Endothelial cell of umbilical vein (primary cell): ENCODE results near the gene SHISA9. TPM values are rescaled to one million over a fixed set of nuclear protein-coding genes. Genes with fewer than 3 reads are reported as not detected.

ENCODE experiments used
- BruUV-seq: library from RNA; stranded (reverse); fragments of 400-500 nt; replicated peaks from 2 replicates; lab custom pipeline; 2021; lab: Mats Ljungman, UMichigan
- CTCF ChIA-PET: fragments of 300-600, 350-600 bp; sonication (Branson Sonifier 250); formaldehyde crosslinking; loops from one replicate; lab custom pipeline; 2021; ENCODE audit warnings: antibody characterized with exemption, inconsistent platforms; lab: Charles Lee
- POLR2A ChIA-PET: fragments of 300-600, 350-600 bp; sonication (Branson Sonifier 250); formaldehyde crosslinking; loops from one replicate; lab custom pipeline; 2021; ENCODE audit warnings: antibody characterized with exemption, inconsistent platforms; lab: Charles Lee
- DNase-seq: peaks from one replicate; pipeline ENCODE4 v3.0.0-alpha.2; 2011; ENCODE audit warnings: low read depth, low spot score
- FAIRE-seq: peaks from 2 replicates; lab custom pipeline; 2011; peaks lifted over from hg19 to GRCh38; lab: Jason Lieb, UNC
- H2AFZ ChIP-seq: 2 replicates; pipeline ENCODE4 v1.6.0; 2012; ENCODE audit warnings: low read depth, low read length, control low read depth, inconsistent platforms
- H3K27ac ChIP-seq: 2 replicates; pipeline ENCODE4 v1.5.1; 2011; ENCODE audit warnings: low read depth, mild to moderate bottlenecking, control low read depth, low read length, moderate library complexity; ENCODE audit not compliant: insufficient read depth
- H3K27me3 ChIP-seq, 2 experiments: 2 replicates each; pipeline versions ENCODE4 v1.6.0 to v1.6.1; 2011; ENCODE audit warnings: low read length in 2 of 2, mixed read lengths in 1 of 2; ENCODE audit not compliant: control insufficient read depth in 2 of 2, insufficient read depth in 2 of 2
- H3K36me3 ChIP-seq, 2 experiments: 2 replicates in 1 of 2; 3 replicates in 1 of 2; pipeline ENCODE4 v1.5.1; 2011; ENCODE audit warnings: low read length in 2 of 2, mild to moderate bottlenecking in 1 of 2, moderate library complexity in 1 of 2; ENCODE audit not compliant: control insufficient read depth in 2 of 2, insufficient read depth in 2 of 2; ENCODE audit errors: extremely low read depth in 1 of 2
- H3K4me1 ChIP-seq: 3 replicates; pipeline ENCODE4 v1.5.1; 2011; ENCODE audit warnings: mild to moderate bottlenecking, low read length; ENCODE audit not compliant: control insufficient read depth, insufficient read depth; ENCODE audit errors: extremely low read depth
- H3K4me2 ChIP-seq: 2 replicates; pipeline ENCODE4 v1.6.1; 2011; ENCODE audit warnings: low read length, control low read depth, mixed read lengths; ENCODE audit not compliant: insufficient read depth
- H3K4me3 ChIP-seq, 3 experiments: fragments of 200-600 bp in 1 of 3; sonication (generic), shearing (Covaris generic) in 1 of 3; replicated peaks in 1 of 3; 2 replicates each; pipeline ENCODE4 v1.5.1; 2011 to 2016; ENCODE audit warnings: control low read depth in 3 of 3, low read length in 3 of 3, mild to moderate bottlenecking in 2 of 3, inconsistent platforms in 1 of 3, low read depth in 1 of 3, moderate library complexity in 1 of 3; ENCODE audit not compliant: insufficient read depth in 1 of 3
- H3K79me2 ChIP-seq: 2 replicates; pipeline ENCODE4 v1.6.0; 2012; ENCODE audit warnings: low read length, inconsistent platforms; ENCODE audit not compliant: control insufficient read depth, insufficient read depth
- H3K9ac ChIP-seq: replicated peaks from 2 replicates; pipeline ENCODE3; 2011; ENCODE audit warnings: low read length, control low read depth; ENCODE audit not compliant: insufficient read depth; ENCODE audit errors: extremely low read depth
- H3K9me1 ChIP-seq: replicated peaks from 3 replicates; pipeline ENCODE4 v1.6.0; 2011; ENCODE audit warnings: mild to moderate bottlenecking, low read length; ENCODE audit not compliant: control insufficient read depth, insufficient read depth; ENCODE audit errors: extremely low read depth
- H3K9me3 ChIP-seq: replicated peaks from 2 replicates; pipeline ENCODE4 v1.5.1; 2012; ENCODE audit warnings: low read length, inconsistent platforms; ENCODE audit not compliant: control insufficient read depth, insufficient read depth
- H4K20me1 ChIP-seq: replicated peaks from 2 replicates; pipeline ENCODE3; 2011; ENCODE audit warnings: mild to moderate bottlenecking, low read length; ENCODE audit not compliant: control insufficient read depth, insufficient read depth; ENCODE audit errors: extremely low read depth
- CTCF ChIP-seq, 2 donors: IDR thresholded peaks; 1 replicate in 1 of 2; 2 replicates in 1 of 2; pipeline ENCODE4 v1.5.1; 2011; ENCODE audit warnings: low read length in 2 of 2, mild to moderate bottlenecking in 2 of 2, moderate library complexity in 2 of 2, control low read depth in 1 of 2, inconsistent platforms in 1 of 2, low read depth in 1 of 2; ENCODE audit not compliant: insufficient read depth in 1 of 2; ENCODE audit errors: extremely low read depth in 1 of 2
- EZH2 ChIP-seq: IDR thresholded peaks from 2 replicates; pipeline ENCODE4 v1.6.1; 2012; ENCODE audit warnings: borderline replicate concordance, low read depth, mild to moderate bottlenecking, moderate library complexity, low read length, inconsistent platforms; ENCODE audit not compliant: severe bottlenecking
- FOS ChIP-seq: IDR thresholded peaks from 2 replicates; pipeline ENCODE4 v1.6.1; 2011; ENCODE audit warnings: mild to moderate bottlenecking, low read length, moderate library complexity, borderline replicate concordance; ENCODE audit not compliant: insufficient read depth
- GATA2 ChIP-seq: IDR thresholded peaks from 2 replicates; pipeline ENCODE4 v1.7.0; 2011; ENCODE audit warnings: low read depth, mild to moderate bottlenecking, moderate library complexity, mixed read lengths, low read length; ENCODE audit not compliant: insufficient read length, insufficient read depth
- JUN ChIP-seq: IDR thresholded peaks from 2 replicates; pipeline ENCODE4 v1.6.1; 2011; ENCODE audit warnings: borderline replicate concordance, low read depth; ENCODE audit not compliant: insufficient read length, insufficient read depth
- MAX ChIP-seq: IDR thresholded peaks from 2 replicates; pipeline ENCODE4 v1.6.1; 2011; ENCODE audit not compliant: insufficient read depth, insufficient read length
- MYC ChIP-seq: IDR thresholded peaks from one replicate; pipeline ENCODE4 v1.6.1; 2011; ENCODE audit warnings: mild to moderate bottlenecking, low read depth, low read length
- POLR2A ChIP-seq: IDR thresholded peaks from 2 replicates; pipeline ENCODE4 v1.6.1; 2012; ENCODE audit warnings: low read depth, mild to moderate bottlenecking, control low read depth, low read length
- POLR2AphosphoS5 ChIP-seq: IDR thresholded peaks from 2 replicates; pipeline ENCODE4 v1.6.1; 2012; ENCODE audit warnings: low read depth, mild to moderate bottlenecking, control low read depth, low read length, moderate library complexity; ENCODE audit not compliant: insufficient read depth
- dilution Hi-C: fragments of 300-500 bp; cut with MboI; formaldehyde crosslinking; loops from one replicate; pipeline ENCODE4 v1.15.0; 2019; ENCODE audit warnings: low sequenced_read_pairs; ENCODE audit not compliant: extremely low pct_ligation_motif_present
- intact Hi-C: fragments of 100-400 bp; cut with micrococcal nuclease; formaldehyde crosslinking; loops from one replicate; pipeline ENCODE4 v1.10.0; 2022
- polyA plus RNA-seq, 4 experiments: library from polyadenylated mRNA; depleted of rRNA in 3 of 4; stranded (reverse) in 3 of 4; unstranded in 1 of 4; fragments of >200 nt; gene quantifications; 2 replicates each; pipeline versions ENCODE4 v1.2.1 to v1.2.3, GENCODE V29; 2011 to 2012; ENCODE audit warnings: missing spikeins in 1 of 4
- total RNA-seq: library from RNA; stranded (reverse); gene quantifications from 2 replicates; pipeline ENCODE4 v1.2.3, GENCODE V29; 2021

Gene SHISA9
- total and polyA plus RNA-seq, 2 donors (not counting 3 experiments of a cell fraction or from before 2014, with no cell fraction given), result not detected

- no peak for FAIRE-seq
- no peak for DNase-seq
- no TSS peak for BruUV-seq
- Histone ChIP-seq H3K4me1 (no peaks in the 10 kb centered on the region), H2AFZ (no peak overlapping the region), H3K27ac (no peak overlapping the region), H3K4me3 (no peak overlapping the region), H3K4me2 (no peak overlapping the region), H3K79me2 (no peaks in the 10 kb centered on the region), H4K20me1 (no peaks in the 10 kb centered on the region), H3K27me3 (no peaks in the 10 kb centered on the region), H3K9me1 (no peaks in the 10 kb centered on the region), H3K36me3 (no peaks in the 10 kb centered on the region), H3K9ac (no peak overlapping the region), H3K9me3 (peaks cover 3% of the 10 kb centered on the region)
- CTCF ChIA-PET, result no interaction called here
- TF ChIP-seq POLR2AphosphoS5 (no peak), GATA2 (no peak), POLR2A (no peak), JUN (no peak), MYC (no peak), FOS (no peak)
- dilution Hi-C loops (no loop called here), intact Hi-C loops (no loop called here)
- POLR2A ChIA-PET, result no interaction called here
Measured at GRCh38 chr16:13104772-13105171, 203.4 kb downstream of the SHISA9 start.

- Histone ChIP-seq H3K4me1 (no peaks in the 10 kb centered on the region), H3K9me1 (no peaks in the 10 kb centered on the region), H3K4me2 (no peak overlapping the region), H4K20me1 (no peaks in the 10 kb centered on the region), H2AFZ (no peak overlapping the region), H3K79me2 (no peaks in the 10 kb centered on the region), H3K27ac (no peak overlapping the region), H3K36me3 (no peaks in the 10 kb centered on the region), H3K9me3 (peaks cover 3% of the 10 kb centered on the region), H3K4me3 (no peak overlapping the region), H3K9ac (no peak overlapping the region), H3K27me3 (no peaks in the 10 kb centered on the region)
- POLR2A ChIA-PET, result no interaction called here
- BruUV-seq, result no TSS peak
- CTCF ChIA-PET, result no interaction called here
- intact Hi-C loops (no loop called here), dilution Hi-C loops (no loop called here)
- FAIRE-seq, result no peak
- TF ChIP-seq FOS (no peak), POLR2AphosphoS5 (no peak), POLR2A (no peak), EZH2 (no peak), GATA2 (no peak), MAX (no peak), CTCF (IDR thresholded peaks at IDR 0.05; ENCODE audit: extremely low read depth in 1 of 2, insufficient read depth in 1 of 2, low read depth in 1 of 2, low read length in 2 of 2) (no peak)
- DNase-seq, result no peak
Measured at GRCh38 chr16:13105427-13105826, 204.0 kb downstream of the SHISA9 start.
